Measurements from ENCODE around the gene LDLRAD4. TPM values are rescaled to one million over a fixed set of nuclear protein-coding genes. Genes with fewer than 3 reads are reported as not detected.

LDLRAD4 gene
- total and polyA plus RNA-seq, 9 of the 15 experiments (the other 6 are each of a cell fraction or from before 2014, with no cell fraction given), result 0.01 TPM; not detected in 8

GRCh38 chr18:13227910-13228309, 9.3 kb downstream of the LDLRAD4 start (continued):
- TF ChIP-seq IRF9 (tag; IDR thresholded peaks at IDR 0.05) (no peak), KLF6 (CRISPR knock-in tag; IDR thresholded peaks at IDR 0.05; ENCODE audit: borderline replicate concordance) (no peak), ZNF253 (CRISPR knock-in tag; conservative IDR thresholded peaks at IDR 0.05) (no peak), ZNF584 (CRISPR knock-in tag; IDR thresholded peaks at IDR 0.05; ENCODE audit: low read depth) (no peak), KLF16 (IDR thresholded peaks at IDR 0.05) (no peak)

DNA sequence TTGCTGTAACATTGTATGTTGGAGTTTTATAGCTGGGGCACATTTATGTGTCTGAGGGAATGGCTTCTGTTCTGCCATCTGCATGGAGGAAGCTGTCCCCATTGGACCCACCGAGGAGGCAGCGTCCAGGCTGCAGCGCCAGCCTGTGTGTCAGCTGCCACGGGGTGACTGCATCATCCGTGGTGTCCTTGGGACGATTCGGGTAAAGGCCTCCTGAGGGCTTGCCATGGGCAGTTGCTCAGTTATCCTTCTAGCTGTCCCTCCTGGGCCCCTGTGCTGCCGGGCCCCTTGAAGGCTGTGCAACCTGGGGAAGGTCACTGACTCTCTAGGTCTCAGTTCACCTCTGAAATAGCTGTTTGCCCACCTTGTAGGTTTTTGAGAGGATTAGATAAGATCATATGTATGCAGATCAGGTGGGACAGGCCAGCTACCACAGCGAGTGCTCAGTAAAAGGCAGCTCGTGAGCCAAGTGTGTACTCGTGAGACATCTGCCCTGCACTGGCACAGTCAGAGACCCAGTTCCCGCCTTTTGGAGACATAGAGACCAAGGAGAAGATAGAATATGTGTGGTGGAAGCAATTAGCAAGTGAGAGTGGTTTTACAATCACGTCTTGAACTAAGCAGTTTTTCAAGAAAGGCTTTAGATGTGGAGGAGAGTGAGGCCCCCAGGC, 10.6 kb downstream of the LDLRAD4 start:
- ATAC-seq, result no peak
- Histone ChIP-seq H3K79me2 (ENCODE audit: control insufficient read depth, insufficient read depth, low read length) (no peaks in the 10 kb centered on the region), H4K20me1 (replicated peaks; ENCODE audit: control insufficient read depth, insufficient read depth, low read length) (no peaks in the 10 kb centered on the region; the same call in none of the 2 replicates), H3K4me2 (ENCODE audit: insufficient read depth, low read length) (no peak overlapping the region), H3K9me3 (replicated peaks; ENCODE audit: control insufficient read depth, insufficient read depth, low read depth, low read length) (no peaks in the 10 kb centered on the region), H3K4me1 (replicated peaks in 1 of 2; ENCODE audit: control insufficient read depth in 2 of 2, insufficient read depth in 2 of 2, low read length in 2 of 2) (no peaks in the 10 kb centered on the region), H3K27ac (ENCODE audit: extremely low read depth, low read depth, low read length) (no peak overlapping the region), H3K9me1 (ENCODE audit: control insufficient read depth, insufficient read depth, low read length) (no peaks in the 10 kb centered on the region), H3K4me3 (no peak overlapping the region), H2AFZ (ENCODE audit: low read depth, low read length) (no peak overlapping the region), H3K27me3 (ENCODE audit: control insufficient read depth in 2 of 2, insufficient read depth in 2 of 2, low read length in 2 of 2) (peaks cover 34 to 60% of the 10 kb centered on the region in 2 experiments), H3K9ac (ENCODE audit: insufficient read depth in 1 of 2, low read depth in 2 of 2, low read length in 2 of 2) (no peak overlapping the region), H3K36me3 (ENCODE audit: control insufficient read depth, insufficient read depth, low read length) (no peaks in the 10 kb centered on the region)
- ChIA-PET CTCF (ENCODE audit: low intra/inter-chr PET ratio) (no interaction called here), POLR2A (interaction anchor here (1.4 to 1.6 kb wide), 2 partner anchors 10 to 17 kb away, joined by 3 to 5 read pairs; partner anchors contain the start of gene LDLRAD4)
- intact Hi-C loops (cut with micrococcal nuclease), result no loop called here
- WGBS (ENCODE audit: insufficient coverage, low coverage, missing lambda C conversion rate), result 0% methylated on average over 11 of the region's 13 CpGs
- no peak for TF ChIP-seq ZNF785 (CRISPR knock-in tag; IDR thresholded peaks at IDR 0.05)
- TF ChIP-seq SMAD4 (CRISPR knock-in tag; conservative IDR thresholded peaks at IDR 0.05), result no peak
- no peak for TF ChIP-seq RBM15 (IDR thresholded peaks at IDR 0.05; ENCODE audit: insufficient read depth, low read length)
- TF ChIP-seq ZNF239 (CRISPR knock-in tag; IDR thresholded peaks at IDR 0.05), result no peak
- TF ChIP-seq ZNF398 (CRISPR knock-in tag; IDR thresholded peaks at IDR 0.05), result no peak
- no peak for TF ChIP-seq PML (IDR thresholded peaks at IDR 0.05; ENCODE audit: low read length)
- TF ChIP-seq SOX6 (IDR thresholded peaks at IDR 0.05), result no peak
- TF ChIP-seq, protein P1, sequence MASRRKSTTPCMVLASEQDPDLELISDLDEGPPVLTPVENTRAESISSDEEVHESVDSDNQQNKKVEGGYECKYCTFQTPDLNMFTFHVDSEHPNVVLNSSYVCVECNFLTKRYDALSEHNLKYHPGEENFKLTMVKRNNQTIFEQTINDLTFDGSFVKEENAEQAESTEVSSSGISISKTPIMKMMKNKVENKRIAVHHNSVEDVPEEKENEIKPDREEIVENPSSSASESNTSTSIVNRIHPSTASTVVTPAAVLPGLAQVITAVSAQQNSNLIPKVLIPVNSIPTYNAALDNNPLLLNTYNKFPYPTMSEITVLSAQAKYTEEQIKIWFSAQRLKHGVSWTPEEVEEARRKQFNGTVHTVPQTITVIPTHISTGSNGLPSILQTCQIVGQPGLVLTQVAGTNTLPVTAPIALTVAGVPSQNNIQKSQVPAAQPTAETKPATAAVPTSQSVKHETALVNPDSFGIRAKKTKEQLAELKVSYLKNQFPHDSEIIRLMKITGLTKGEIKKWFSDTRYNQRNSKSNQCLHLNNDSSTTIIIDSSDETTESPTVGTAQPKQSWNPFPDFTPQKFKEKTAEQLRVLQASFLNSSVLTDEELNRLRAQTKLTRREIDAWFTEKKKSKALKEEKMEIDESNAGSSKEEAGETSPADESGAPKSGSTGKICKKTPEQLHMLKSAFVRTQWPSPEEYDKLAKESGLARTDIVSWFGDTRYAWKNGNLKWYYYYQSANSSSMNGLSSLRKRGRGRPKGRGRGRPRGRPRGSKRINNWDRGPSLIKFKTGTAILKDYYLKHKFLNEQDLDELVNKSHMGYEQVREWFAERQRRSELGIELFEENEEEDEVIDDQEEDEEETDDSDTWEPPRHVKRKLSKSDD (conservative IDR thresholded peaks at IDR 0.05; ENCODE audit: low read length), result no peak
- TF ChIP-seq CBX5 (IDR thresholded peaks at IDR 0.05; ENCODE audit: borderline replicate concordance, low read depth), result no peak
- TF ChIP-seq GABPB1 (CRISPR knock-in tag; IDR thresholded peaks at IDR 0.05), result no peak
- no TSS peak for BruUV-seq (replicated peaks)
- in situ Hi-C loops (cut with MboI), result no loop called here
- FAIRE-seq, result no peak
- DNase-seq (ENCODE audit: extremely low read depth in 1 of 4, low spot score in 3 of 4), result no peak

All from K562 (cell line).